ENCODE measurements around the gene IDUA.

The IDUA gene

GRCh38 chr4:1013225-1014073, 26.6 kb downstream of the IDUA start:
- DNase-seq (ENCODE audit: extremely low read depth in 1 of 2, low read depth in 1 of 2): no peak

GRCh38 chr4:1014291-1015167, 27.7 kb downstream of the IDUA start:
- DNase-seq (ENCODE audit: extremely low read depth in 1 of 2, low read depth in 1 of 2): no peak

- no peak for DNase-seq (ENCODE audit: extremely low read depth in 1 of 2, low read depth in 1 of 2)
These were observed 28.3 kb downstream of the IDUA start for GRCh38 chr4:1015179-1015578.

- DNase-seq (ENCODE audit: extremely low read depth in 1 of 2, low read depth in 1 of 2): no peak
These were observed 28.9 kb downstream of the IDUA start for GRCh38 chr4:1015746-1016145.

- DNase-seq (ENCODE audit: extremely low read depth in 1 of 2, low read depth in 1 of 2): no peak
These were observed 30.4 kb downstream of the IDUA start for GRCh38 chr4:1017211-1017610.

- no peak for DNase-seq (ENCODE audit: extremely low read depth in 1 of 2, low read depth in 1 of 2)
These were observed 30.9 kb downstream of the IDUA start for GRCh38 chr4:1017706-1018105.

- DNase-seq (ENCODE audit: extremely low read depth in 1 of 2, low read depth in 1 of 2): no peak
These were observed 31.5 kb downstream of the IDUA start for GRCh38 chr4:1018147-1019020.

GRCh38 chr4:1019320-1019719, 32.5 kb downstream of the IDUA start:
- DNase-seq (ENCODE audit: extremely low read depth in 1 of 2, low read depth in 1 of 2): no peak

- DNase-seq (ENCODE audit: extremely low read depth in 1 of 2, low read depth in 1 of 2): no peak
These were observed 33.1 kb downstream of the IDUA start for GRCh38 chr4:1019729-1020470.

GRCh38 chr4:1021386-1022050, 34.7 kb downstream of the IDUA start:
- no peak for DNase-seq (ENCODE audit: extremely low read depth in 1 of 2, low read depth in 1 of 2)

- DNase-seq (ENCODE audit: extremely low read depth in 1 of 2, low read depth in 1 of 2): no peak
These were observed 35.4 kb downstream of the IDUA start for GRCh38 chr4:1022051-1022738.

- DNase-seq (ENCODE audit: extremely low read depth in 1 of 2, low read depth in 1 of 2): no peak
These were observed 35.9 kb downstream of the IDUA start for GRCh38 chr4:1022739-1023066.

GRCh38 chr4:1023075-1023640, 36.3 kb downstream of the IDUA start:
- no peak for DNase-seq (ENCODE audit: extremely low read depth in 1 of 2, low read depth in 1 of 2)

GRCh38 chr4:1023895-1024740, 37.3 kb downstream of the IDUA start:
- DNase-seq (ENCODE audit: extremely low read depth in 1 of 2, low read depth in 1 of 2): no peak

GRCh38 chr4:1024882-1025545, 38.2 kb downstream of the IDUA start:
- no peak for DNase-seq (ENCODE audit: extremely low read depth in 1 of 2, low read depth in 1 of 2)

- no peak for DNase-seq (ENCODE audit: extremely low read depth in 1 of 2, low read depth in 1 of 2)
These were observed 39.3 kb downstream of the IDUA start for GRCh38 chr4:1026115-1026514.

GRCh38 chr4:1027219-1027914, 40.5 kb downstream of the IDUA start:
- DNase-seq (ENCODE audit: extremely low read depth in 1 of 2, low read depth in 1 of 2): no peak
